Activated CD8-positive, alpha-beta memory T cell treated with anti-CD3 and anti-CD28 coated beads for 48 hours (primary cell): ENCODE data around the gene PPIB.

Source experiments
- DNase-seq, 3 experiments: peaks; one replicate each; pipeline ENCODE4 v3.0.0-alpha.2; 2020; ENCODE audit warnings: low read depth in 2 of 3, low spot score in 2 of 3

PPIB gene

DNA sequence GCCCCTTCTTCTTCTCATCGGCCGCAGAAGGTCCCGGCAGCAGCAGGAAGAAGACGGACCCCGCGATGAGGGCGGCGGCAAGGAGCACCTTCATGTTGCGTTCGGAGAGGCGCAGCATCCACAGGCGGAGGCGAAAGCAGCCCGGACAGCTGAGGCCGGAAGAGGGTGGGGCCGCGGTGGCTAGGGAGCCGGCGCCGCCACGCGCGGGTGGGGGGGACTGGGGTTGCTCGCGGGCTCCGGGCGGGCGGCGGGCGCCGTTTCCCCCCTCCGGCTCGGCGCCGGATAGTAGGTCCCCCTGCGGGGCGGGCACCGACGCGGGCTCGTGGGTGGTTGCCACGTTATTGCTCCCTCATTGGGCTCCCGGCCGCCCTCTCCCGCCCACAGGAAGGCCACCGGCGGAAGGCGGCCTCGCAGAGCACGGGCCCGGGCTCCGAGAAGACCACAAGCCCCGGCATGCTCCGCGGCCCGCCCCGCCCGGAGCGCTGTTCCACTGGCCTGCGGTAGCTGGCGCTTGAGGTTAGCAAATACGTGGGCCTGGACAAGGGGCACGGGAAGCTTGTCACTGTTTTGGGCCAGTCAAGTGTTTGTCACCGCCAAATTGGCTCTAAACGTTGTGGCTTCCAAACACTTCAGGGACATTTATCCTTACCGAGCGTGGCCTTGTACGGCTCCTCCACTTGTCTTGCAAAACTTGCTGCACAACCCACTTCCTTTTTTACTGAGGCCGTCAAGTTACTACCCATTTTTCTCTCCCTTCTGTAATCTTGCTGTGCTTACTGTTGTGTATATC lies at the start of gene PPIB:
Gene PPIB (minus strand): TSS at position 154 of the 790 bp plus-strand sequence. CDS start 36 bp downstream, at position 118.
- peak; percentile 90 to 97 (median 93) for DNase-seq

- no peak for DNase-seq
Measured at GRCh38 chr15:64211696-64212095, 48.9 kb upstream of the PPIB start.

DNA sequence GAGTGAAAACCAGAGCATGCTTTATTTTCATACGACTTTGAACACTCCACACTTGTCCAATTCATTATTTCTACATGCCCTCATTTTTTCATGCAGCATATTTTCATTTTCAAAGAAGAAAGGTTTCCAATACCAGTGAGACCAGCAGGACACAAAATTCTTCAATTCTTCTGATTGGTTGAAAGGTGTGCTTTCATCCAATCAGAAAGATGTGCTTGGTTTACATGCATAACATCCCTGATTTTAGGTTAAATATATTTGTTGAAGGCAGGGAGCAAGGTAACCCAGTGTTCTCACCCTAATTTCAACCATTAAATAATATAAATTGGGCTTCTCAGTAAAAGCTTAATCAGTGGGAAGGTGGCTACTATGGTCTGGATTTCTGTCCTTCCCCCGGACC lies 47.5 kb upstream of the PPIB start:
- DNase-seq = no peak

GRCh38 chr15:64209680-64210334 lies 47.0 kb upstream of the PPIB start:
- DNase-seq = no peak

DNA sequence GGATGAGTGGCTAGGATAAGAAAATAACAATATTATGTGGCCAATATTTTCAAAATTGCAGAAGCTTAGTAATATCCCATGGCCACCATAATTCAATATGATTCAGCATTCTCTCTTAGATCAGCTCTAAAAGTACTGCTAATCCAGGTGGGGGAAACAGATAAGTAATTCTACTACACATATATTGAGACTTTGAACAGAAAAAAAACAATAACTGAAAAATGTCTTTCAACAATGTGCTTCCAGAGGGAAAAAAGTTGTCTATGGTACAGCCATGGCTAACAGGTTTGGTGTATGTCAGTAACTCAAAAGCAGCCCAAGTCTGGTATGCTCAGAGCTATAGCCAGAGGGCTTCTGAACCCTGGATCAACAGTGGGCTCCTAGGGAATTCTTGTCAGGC lies 42.4 kb upstream of the PPIB start:
- DNase-seq = no peak

DNA sequence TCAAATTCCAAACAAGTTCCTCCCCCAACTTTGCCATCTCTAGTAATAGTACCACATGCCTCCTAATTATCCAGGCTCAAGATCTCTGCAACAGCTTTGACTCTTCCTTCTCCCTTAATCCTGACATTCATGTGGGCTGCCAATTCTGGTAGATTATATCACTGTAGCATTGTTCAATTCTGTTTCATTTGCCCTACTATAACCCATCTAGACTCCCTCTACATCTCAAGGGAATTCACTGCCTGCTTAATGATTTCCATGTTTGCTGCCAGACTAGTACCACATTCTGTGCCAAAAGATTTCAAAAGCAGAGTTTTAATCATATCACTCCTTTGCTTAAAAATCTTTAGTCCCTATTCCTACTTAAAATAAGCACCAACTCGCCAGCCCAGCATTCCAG lies 34.6 kb upstream of the PPIB start:
- no peak for DNase-seq

DNA sequence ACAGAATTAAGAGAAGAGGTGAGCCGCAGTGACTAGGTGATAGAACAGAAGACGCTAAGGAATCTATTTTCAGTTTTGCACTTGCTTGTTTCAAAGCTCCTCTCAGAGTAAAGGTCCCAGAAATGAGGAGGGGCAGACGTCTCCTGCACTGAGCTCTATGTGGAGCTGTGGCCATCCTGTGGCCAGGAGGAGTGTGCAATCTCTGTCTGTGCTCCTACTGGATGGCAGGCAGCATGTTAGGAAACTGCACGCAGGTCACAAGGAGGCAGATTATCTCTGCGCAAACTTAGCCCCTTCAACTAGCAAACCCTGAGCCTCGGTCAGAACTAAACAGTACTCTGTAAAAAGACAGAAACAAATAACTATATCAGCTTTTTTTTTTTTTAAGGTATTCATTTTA lies 31.1 kb upstream of the PPIB start:
- no peak for DNase-seq

GRCh38 chr15:64191971-64192830 lies 29.4 kb upstream of the PPIB start:
- no peak for DNase-seq

GRCh38 chr15:64187396-64188191 lies 24.8 kb upstream of the PPIB start:
- DNase-seq = no peak

DNA sequence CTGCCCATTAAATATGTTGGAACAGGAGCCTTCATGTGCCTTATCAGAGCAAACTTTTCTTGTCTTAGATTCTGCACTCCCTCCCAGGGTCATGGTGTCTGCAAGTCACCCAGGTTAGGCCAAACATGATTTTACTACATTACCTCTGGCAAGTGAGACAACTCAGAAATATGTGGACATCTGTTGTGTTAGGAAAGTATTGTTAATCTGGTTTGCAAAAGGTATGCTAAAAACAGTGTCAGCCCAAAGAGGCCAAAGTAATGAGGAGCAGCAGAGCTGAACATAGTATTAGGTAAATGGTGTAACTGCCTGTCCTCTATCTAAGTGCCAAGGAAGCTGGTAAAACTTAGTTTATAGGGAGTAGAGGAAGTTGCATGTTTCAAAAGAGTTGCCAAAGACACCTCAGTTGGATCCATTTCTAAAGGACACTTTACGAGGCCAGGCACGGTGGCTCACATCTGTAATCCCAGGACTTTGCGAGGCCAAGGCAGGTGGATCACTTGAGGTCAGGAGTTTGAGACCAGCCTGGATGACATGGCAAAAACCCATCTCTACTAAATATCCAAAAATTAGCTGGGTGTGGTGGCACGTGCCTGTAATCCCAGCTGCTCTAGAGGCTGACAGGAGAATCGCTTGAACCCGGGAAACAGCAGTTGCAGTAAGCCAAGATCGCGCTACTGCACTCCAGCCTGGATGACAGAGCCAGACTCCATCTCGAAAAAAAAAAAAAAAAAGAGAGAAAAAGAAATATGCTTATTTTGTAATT lies 22.5 kb upstream of the PPIB start:
- DNase-seq = no peak

DNA sequence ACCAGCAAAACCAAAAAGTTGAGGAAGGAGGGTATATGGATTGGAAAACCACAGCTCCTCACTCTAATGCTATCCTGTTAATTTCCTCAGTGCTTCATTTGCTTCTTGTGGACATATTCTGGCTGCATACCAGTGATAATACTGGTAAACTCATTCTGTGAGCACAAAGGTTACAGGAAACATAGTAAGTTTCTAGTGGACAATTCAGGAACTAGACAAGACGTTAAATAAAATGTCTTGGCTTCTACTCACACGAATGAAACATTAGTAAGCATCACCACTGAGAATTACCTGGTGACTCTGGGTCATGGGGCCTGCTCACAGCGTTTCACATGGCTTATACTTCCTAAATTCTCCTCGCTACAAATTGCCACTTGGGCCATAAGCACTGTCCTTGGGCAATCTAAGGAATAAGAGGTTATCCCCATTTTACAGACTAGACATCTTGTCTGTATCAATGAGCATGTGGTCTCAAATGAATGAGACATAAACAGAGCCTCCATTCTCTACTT lies 20.1 kb upstream of the PPIB start:
- DNase-seq = no peak

DNA sequence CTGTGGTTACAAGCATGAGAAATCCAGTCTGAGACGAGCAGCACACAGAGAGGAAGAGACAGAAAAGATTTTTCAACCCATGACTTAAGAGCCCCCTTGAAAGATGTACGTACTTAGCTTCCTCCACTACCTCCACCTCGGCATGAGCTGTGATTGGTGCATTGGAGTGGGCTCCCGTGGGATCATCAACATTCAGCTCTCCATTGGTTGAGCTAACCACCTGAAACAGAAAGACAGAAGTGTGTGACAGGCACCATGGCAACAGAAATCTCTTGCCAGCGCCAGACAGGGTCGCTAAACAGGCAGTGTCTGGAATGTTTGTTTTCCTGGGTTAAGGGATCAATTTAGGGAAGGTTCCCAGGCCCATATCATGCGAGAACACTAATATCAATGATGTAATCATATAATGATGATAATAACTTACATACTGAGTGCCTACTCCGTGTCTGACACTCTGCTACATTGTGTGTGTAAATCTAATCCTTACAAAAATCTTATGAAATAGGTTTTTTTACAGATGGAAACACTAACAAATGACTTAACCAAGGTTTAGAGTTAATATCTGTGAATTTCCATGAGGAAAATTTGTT lies 17.5 kb upstream of the PPIB start:
- DNase-seq = no peak

- DNase-seq = no peak
Measured at GRCh38 chr15:64166102-64166890, 3.5 kb upstream of the PPIB start.

DNA sequence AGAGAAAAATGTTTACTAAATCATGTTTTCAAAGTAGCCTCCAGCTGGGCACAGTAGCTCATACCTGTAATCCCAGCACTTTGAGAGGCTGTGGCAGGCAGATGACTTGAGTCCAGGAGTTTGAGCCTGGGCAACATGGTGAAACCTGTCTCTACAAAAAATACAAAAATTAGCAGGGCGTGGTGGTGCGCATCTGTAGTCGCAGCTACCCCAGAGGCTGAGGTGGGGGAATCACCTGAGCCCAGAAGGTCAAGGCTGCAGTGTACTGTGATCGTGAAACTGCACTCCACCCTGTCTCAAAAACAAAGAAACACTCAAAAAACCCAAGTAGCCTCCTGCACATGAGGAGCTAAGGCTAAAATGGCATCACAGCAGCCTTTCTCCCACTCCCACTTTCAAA lies 1.6 kb upstream of the PPIB start:
- no peak for DNase-seq

DNA sequence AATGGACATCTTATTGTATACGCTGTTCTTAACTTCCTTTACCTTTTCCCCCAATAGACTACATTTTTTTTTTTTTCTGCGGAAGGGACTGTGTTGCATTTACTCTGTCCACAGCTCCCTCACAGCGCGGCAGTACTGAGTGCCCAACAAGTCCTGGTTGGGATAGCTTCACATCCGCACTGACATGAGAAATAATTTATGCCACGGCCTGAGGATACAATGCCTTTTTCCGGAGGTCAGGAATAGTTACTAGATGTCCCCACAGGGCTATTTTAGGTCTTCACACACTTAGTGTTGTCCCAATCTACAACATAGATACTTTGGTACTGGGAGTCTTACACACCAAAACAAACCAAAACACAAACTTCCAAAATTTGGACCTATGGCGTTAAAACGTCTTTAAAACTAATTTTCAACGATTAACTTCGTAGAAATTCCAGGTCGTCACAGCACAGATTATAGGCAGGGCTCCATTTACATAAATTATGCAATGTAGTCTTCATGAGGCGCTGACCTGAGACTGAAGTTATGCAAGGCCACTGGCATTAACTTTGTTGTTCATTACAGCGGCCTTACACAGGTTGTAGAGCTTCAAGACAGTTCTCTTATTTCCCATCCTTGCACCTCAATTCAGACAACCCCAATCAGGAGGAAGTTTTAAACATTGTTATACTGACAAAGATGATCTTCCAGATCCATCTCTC lies 989 bp upstream of the PPIB start:
- DNase-seq = no peak

DNA sequence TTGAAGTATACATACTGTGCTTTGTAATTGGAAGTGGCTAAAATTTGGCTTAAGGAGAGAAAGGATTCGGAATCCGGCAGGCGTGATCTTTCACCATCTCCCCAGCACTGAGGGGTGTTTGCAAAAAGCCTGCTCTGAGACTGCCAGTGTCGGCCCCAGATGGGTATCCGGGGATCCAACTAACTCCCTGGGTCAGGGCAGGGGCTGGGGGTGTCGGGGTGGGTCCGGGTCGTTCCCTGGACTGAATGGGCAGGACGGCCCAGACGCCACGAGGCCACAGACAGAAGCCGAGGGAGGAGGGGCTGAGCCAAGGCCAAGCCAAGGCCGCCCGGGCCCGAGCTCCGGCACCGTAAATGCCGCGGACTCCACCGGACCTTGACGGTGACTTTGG lies 349 bp downstream of the PPIB start:
- DNase-seq = peak in 1 of 3 experiments; percentile 28

GRCh38 chr15:64161688-64162477 lies 939 bp downstream of the PPIB start:
- DNase-seq = no peak
